Islet precursor cell (in vitro differentiated cells): Measurements from ENCODE around the gene ESAM.
"Not testable (repeated sequence)": the region's sequence is repeated elsewhere in the genome, so short reads cannot be mapped to it uniquely, and the experiment has no call there.

Experiments used
- DNase-seq: peaks from one replicate; pipeline ENCODE4 v3.0.0-alpha.2; 2018

ESAM gene

DNA sequence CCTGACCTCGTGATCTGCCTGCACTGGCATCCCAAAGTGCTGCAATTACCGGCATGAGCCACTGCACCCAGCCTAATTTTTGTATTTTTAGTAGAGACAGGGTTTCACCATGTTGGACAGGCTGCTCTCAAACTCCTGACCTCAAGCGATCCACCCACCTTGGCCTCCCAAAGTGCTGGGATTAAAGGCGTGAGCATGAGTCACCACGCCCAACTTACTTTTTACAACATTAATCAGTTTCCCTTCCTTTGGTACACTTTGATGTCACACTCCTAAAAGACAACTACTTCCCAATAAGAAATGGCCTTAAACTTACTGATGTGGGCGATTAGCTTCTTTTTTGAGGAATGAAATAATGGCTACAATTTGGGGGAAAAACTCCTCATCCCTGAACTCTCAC lies 8.9 kb upstream of the ESAM start:
- not testable (repeated sequence) for DNase-seq

DNA sequence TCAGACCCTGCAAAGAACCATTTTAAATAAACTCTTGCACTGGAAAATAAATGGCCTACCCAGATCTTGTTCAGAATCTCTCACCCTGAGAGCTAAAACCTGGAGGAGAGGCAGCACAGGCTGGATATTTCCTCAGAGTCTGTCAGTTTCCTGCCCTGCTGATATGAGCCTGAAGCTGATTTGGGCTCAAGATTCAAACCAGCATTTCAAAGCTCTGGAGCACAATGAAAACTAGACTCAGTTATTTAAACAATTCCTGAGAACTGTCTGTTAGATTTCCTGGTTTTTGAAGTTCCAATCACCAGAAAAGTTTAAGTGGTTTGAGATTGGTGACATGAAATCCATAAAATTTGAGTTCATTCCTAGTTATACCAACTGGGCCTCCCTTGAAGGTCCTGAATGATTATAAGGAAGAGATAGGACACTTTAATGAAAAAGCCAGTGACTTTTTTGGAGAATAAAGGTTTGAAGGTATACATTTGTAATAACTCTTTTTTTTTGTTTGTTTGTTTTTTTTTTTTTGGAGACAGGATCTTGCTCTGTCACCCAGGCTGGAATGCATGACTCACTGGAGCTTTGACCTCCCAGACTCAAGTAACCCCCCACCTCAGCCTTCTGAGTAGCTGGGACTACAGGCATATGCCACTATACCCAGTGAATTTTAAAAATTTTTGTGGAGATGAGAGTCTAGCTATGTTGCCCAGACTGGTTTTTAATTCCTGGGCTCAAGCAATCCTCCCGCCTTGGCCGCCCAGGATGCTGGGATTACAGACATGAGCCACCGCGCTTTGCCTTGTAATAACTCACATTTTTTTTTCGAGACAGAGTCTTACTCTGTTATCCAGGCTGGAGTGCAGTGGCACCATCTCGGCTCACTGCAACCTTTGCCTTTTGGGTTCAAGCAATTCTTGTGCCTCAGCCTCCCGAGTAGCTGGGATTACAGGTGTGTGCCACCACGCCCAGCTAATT lies 8.0 kb upstream of the ESAM start:
- peak; percentile 93 for DNase-seq

DNA sequence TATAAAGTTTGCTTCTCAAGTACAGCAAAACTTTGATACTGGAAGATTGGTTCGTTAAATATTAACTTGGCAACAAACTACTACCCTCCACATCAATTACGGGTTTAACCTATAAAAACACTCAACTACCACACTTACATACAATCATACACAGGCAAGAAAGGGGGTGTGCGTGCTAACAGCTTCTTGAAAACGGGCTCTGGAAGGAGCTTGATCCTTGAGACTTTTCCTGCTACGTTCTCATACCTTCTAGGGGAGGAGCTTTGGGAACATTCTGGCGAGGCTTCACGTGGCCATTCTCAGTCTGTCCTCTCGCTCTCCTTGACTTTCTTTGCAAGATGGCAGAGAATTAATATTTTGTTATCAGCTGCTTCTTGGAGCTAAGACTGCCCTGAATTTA lies 6.8 kb upstream of the ESAM start:
- no peak for DNase-seq

DNA sequence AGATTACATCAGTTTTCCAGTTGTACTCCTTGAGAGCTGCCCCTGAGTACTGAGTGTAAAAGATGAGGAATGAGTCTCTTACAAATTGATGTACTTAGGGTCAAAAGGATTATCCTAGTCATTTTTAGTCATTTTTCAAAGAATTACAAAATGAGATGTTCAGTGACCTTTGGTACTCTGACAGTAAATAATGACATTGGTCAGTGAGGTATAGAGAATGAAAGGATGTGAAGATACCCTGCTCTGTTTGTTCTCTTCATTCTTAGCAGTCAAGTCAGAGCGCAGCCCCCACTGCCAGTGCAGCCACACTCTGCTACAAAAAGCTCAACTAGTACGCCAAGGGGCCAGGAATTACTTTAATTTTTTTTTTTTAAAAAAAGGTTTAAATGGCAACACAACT lies 4.1 kb upstream of the ESAM start:
- no peak for DNase-seq

DNA sequence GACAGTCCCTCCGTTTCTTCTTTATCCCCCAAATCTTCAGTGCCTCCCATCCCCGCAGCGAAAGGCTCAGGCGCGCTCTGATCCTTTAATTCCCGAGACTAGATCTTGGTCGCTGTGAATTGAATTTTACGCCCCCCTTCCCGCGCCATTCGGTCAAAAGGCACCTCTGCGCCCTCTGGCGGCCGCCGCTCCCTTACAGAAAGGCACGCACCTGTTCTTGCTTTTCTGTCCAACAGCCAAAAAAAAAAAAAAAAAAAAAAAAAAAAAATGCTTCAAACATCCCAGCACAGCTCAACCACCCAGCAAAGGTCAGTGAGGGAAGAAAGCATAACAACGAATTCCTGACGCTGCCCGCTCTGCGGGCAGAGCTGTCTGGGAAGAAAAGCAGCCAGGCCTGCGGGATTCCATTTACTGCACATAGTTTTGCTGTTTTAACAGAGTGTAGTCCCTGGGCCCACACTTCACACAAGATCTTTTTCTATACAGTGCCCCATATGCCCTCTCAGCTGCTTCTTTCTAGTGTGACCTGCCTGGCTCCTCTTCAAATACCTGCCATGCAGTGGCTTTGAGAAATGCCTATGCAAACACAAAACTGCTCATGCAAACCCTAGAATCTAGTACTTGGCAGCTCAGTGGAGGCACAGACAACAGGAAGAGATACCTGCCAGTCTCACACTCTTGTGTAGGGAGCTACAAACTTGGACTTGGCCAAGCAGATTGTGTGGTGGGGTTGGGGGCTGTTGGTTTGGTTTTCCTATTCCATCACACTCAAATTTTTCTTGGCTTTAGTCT lies 1.3 kb upstream of the ESAM start:
- peak; percentile 90 for DNase-seq

DNA sequence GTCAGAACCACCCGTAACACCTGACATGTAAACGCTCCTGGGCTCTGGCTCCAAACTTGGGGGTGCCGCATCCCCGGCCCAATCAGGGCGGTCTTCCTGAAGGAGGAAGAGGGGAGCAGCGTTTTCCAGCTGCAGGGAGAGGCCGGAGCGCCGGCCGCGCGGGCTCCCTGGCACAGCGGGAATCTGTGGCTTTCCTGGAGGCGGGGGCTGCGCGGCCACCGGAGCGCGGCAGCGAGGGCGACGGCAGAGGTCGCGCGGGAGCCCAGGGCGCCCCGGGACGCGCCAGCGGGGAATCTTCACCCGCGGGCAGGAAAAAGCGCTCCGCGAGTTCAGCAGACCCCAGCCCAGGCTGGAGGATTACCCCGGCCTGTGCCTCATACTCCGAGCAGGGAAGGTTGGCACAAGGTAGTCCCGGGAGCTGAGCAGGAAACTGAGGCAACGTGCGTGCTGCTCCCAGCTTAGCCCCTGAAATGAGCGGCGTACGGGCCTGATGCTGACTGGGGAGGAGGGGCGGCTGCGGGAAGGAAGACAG lies 600 bp upstream of the ESAM start:
- DNase-seq, result peak; percentile 54

DNA sequence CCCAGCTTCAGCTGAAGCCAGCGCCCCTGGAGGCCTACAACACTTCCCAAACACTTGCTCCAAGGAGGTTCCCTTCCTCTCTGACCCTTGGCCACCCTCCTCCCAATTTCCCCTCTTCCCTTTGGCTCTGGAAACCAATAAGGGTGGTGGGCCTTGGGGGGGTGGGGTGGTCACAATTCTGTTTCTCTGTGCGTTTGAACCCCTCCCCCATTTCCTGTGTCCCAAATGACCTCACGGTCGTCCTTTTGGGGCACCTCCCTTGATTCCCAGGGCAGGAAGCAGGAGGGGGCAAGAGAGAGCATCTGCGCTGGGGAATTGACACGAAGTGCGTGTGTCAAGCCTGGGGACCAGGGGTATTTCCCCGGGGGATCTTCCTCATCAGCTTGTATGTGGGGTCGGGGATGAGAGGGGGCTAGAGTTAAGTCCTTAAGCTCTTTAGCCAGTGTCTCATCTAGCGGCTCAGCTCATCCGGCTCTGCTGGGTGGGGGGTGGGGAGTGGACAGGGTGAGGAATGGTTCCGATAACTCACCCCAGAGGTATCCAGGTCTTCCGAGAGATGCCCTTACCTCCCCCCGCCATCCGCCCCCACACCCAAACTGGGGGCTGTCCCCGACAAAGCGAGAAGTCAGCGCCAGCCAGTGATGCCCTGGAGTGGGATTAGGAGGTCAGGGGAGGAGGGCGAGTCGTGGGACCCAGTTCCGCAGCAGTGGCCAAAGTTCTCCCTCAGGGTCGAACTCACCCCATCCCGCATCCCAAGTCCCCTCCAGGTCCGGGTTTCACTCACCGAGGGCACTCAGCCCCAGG lies 587 bp downstream of the ESAM start:
- no peak for DNase-seq

DNA sequence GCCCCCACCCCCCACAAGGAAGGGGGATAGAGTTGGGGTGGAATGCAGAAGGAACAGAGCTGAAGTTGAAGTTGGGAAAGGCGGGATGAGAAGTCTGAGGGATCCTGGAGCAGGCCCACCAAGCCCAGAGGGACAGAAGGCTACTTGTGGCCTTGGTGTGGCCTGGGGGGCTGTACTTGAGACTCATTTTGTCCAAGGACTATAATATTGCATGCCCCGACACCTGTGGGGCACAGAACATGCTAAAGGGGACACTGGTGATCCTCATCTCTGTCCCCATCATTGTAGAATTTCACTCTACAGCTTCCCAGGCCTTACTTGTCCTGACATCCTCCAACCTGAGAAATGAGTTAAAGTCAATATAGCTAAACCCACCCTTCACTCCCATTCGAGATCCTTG lies 1.3 kb downstream of the ESAM start:
- peak; percentile 43 for DNase-seq

DNA sequence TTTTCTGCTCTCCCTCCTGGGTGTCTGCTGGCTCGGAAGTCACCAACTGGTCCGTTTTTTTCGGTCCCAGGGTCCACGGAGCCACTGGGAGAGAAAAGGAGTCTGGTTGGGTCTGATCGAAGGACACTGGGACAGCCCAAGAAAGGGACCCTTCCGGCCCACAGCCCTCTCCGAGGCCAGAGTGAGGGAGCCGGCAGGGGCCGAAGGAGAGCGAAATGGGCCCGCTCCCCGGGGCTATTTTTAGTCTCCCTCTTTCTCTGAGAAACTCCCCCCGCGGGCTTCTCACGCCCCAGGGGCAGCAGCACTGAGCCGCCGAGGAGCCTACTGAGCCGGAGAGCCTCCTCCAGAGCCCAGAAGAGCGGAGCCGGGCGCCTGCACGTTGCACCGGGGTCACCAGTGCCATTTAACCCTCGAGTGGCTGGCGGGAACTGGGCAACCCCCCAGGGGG lies 1.9 kb downstream of the ESAM start:
- peak; percentile 57 for DNase-seq

DNA sequence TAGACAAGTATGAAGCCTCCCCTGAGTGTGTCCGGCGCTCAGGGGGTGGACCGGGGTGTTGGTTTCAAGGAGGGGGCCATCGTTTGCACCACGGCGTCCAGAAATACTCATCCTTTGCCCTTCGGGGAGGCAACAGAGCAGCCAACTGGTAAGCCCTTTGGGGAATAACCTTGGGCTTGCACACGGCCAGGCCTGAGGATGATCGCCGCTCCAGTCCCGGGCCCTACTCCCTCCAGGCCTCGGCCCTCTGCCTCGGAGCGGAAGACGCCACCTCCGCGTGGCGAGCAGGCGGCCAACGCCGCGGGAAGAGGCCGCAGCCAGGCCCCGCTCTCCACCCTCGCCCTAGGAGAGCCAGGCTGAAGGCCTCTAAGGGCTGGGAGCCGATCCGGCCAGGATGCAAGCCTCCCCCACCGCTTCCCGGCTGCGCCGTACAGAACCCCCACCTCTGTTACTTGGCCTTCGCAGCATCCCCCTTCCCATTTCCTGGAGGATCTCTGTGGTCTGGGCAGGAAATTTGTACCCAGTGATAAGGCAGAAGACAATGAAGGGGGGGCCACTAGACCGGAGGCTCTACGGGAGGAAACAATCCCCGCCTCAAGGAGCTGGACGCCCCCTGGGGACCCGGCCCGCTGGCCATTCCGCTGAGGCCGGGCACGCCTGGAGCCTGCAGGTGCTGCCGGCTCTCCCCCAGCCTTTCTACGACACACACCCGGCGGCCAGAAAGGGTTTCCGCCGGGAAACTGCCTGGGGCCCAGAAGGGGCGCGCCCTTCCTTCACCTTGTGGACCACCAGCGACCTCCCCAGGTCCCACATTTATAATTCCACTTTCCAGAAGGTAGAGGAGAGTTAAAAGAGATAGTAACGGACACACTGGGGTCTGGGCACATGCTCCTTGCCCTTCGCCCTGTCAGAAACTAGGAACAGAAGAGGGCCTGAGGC lies 2.6 kb downstream of the ESAM start:
- DNase-seq, result peak; percentile 53

DNA sequence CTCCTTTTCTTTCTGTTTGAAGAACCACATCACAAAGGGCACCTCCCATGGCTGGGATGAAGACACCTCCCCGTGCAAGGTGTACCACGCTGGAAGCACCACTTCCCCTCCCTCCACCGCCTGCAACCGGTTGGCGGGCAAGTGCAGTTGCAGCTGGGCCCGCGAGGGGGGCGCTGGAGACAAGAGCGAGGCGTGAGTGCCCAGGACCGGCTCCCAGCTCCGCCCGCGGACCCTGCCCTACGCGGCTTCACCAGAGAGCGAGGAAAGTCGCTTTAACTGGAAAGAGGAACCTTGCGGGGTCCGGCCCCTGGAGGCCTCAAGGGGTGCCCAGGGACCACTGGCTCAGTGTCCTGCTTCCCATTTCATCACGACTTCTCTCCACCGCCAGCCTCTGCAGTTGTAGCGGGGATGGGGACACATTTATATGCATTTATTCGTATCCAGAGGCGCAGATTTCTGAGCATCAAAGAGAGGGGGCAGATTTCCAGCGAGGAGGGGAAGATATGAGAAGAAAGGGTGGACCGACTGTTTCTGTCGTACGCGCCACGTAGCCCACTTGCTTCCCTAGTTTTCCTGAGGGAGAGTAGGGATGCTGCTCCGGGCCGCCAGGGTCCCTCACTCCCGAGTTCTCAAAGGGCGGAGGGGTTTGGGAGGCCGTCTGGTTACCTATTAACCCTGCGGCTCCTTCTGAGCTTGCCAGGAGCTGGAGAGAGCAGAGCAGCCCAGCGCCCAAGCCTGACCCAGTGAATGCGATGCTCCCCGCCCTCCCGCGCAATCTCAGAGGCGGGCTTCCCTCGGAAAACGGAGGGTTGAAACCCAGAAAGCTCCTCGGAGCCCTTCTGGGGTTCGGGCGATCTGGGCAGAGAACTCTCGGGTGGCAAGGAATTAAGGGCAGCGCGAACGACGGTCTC lies 3.5 kb downstream of the ESAM start:
- DNase-seq, result peak; percentile 94

DNA sequence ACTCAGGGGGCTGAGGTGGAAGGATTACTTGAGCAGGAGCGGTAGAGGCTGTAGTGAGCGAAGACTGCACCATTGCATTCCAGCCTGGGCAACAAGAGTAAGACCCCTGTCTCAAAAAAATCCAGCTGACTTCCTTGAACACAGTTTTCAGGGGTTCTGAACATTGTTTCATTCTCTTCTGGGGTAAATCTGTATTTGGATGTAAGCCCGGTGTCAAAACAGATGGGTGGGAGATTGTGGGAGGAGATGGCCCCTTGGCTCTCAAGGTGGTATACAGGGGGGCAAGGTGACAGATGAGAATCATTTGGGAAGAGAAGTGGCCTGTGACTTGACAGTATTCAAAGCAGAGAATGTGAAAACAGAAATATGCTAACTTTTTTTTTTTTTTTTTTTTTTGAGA lies 4.8 kb downstream of the ESAM start:
- no peak for DNase-seq

DNA sequence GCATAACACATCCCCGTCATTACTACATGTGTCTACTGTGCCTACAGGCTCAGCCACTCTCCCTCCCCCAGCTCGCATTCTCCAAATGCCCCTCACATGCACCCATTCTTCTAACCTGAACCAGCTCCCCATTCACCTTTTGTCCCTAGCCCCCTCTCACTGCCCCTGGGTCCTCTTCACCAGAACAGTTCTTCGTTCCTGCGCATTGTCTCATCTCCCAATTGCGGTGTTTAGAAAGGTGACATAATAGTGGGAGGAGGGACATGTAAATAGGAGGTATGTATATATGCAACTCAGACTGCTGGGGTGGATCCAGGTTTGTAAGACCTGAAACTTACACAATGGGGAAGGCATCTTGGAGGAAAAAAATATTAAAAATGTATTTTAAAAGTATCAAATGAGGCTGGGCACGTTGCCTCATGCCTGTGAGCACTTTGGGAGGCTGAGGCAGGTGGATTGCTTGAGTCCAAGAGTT lies 5.3 kb downstream of the ESAM start:
- no peak for DNase-seq

DNA sequence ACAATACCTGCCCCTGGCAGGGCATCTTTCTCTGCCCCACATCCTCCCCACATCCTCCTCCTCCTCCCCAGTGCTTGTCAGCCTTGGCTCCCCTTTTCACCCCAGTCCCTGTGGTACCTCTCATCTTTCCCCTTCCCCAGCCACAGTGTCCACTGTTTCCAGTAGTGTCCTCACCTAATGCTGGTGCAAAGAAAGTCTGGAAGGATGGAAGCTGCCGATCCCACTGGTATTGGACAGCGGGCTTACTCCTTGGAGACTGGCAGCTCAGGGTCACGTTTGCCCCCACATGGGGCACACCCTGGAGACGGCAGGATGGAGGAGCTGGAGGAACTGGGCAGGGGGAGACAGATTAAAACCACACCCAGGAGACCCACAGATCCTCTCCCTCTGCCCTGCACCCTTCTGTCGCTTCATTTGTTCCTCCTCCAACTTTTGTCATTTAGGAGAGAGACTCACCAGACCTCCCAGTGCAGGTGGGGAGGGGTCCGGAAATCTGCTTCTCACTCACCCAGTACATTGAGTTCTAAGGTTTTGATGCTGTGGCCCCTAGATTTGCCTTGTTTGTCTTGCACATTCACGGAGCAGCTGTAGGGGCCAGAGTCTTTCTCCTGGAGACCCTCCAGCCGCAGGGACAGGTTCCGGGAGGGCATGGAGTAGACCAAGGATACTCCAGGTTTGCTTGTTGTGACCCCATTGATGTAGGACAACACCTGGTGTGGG lies 5.9 kb downstream of the ESAM start:
- peak; percentile 20 for DNase-seq

DNA sequence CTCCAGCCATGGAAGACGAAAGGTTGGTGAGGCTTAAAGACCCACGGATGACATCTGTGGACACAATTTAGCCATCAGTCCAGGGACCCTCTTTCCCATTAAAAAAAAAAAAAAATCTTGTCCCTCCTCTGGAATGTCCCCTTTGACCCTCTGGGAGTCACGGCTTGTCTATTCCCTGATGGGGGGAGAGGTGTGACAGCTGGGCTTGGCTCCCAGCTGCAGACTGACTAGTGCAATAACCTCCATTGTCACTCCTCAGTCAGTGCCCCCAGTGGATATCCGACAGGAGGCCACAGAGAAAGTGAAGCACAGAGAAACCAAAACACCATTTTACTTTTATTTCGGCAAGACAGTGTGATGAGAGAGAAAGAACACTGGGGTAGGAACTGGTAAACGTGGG lies 7.4 kb downstream of the ESAM start:
- peak; percentile 35 for DNase-seq

DNA sequence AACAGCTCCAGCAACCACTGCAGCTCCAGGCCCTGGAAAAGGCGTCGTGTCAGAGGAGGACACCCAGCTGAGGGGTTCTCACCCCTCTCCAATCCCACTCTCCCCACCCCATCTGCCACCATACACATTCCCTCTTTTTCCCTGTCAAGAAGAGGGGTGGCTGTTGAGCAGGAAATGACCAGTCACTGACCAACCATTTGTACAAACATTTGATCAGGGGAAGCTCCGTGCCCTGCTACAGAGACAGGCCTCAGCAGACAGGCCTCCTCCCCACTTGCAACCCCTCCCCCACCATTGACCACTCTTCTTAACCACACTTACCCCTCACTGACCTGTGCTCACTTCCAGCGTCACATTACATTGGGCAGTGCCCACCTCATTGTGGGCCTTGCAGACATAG lies 7.8 kb downstream of the ESAM start:
- DNase-seq, result peak; percentile 55

DNA sequence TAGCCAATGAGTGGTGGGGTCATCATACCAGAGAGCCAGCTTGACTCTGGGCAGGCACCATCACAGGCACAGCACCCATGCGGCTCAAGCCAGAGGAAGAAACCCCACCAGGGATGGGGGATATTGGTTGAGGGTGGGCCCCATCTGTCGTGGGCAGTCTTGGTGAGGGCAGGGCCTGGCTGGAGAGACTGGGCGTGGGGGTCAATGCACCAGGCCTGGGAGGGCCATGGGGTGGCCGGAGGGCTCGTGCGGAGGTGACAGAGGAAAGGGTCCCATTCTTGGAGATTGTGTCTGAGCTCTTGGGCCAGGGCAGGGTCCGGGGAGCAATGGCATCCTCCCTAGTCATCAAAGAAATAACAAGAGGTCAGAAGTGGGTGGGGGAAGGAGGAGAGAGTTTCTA lies 8.5 kb downstream of the ESAM start:
- peak; percentile 45 for DNase-seq

DNA sequence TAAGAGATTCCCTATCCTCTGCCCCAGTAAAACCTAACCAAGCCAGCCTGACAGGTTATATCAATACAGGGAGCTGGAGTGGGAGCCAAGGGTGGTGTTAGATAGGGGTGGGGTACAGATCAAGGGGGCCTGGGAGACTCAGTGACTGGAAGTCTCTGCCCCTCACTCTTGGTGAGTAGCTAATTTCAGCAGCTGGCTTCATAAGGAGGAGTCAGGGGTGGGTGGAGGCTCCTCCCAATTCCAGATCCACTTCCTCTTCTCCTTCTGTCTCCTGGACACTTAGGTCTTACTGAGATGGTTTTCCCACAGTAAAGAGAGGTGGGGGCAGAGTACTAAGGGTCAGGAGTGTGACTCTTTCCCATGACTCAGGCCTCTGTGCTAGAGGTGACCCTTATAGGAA lies 8.9 kb downstream of the ESAM start:
- peak; percentile 47 for DNase-seq

DNA sequence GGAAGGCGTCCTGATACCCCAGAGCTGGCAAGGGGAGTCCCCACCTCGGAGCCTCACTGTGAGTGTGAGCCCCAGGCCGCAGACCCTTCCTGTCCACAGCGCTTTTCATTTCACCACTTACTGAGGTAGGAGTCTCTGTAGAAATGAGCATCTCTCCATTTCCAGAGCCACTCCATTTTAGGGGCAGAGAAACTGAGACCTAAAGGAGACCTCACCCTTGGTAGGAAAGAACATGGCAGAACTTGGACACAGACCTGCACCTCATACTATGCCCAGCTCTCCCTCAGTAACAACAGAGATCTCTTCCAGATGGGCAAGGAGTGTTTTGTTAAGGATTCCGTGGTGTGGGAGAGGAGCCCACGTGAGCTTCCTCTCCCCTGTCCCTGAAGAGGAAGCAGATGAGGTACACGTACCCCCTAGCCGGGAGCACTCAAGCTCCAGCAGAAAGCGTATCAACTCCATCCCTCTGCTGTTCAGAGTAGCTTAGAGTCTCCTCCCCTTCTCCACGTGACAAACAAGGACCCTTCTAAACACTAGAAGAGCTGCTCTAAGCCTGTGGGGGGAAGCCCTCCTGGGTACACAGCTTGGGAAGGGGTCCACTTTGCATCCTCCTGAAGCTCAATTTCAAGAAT lies 9.5 kb downstream of the ESAM start:
- DNase-seq, result peak; percentile 29
